ENCODE data around the gene PSMB5. TPM values are rescaled to one million over a fixed set of nuclear protein-coding genes. Genes with fewer than 3 reads are reported as not detected.

PSMB5 gene
- total and polyA plus RNA-seq, 2 of the 13 experiments (the other 11 are each of a cell fraction or from before 2014, with no cell fraction given) = 705 to 871 TPM

DNA sequence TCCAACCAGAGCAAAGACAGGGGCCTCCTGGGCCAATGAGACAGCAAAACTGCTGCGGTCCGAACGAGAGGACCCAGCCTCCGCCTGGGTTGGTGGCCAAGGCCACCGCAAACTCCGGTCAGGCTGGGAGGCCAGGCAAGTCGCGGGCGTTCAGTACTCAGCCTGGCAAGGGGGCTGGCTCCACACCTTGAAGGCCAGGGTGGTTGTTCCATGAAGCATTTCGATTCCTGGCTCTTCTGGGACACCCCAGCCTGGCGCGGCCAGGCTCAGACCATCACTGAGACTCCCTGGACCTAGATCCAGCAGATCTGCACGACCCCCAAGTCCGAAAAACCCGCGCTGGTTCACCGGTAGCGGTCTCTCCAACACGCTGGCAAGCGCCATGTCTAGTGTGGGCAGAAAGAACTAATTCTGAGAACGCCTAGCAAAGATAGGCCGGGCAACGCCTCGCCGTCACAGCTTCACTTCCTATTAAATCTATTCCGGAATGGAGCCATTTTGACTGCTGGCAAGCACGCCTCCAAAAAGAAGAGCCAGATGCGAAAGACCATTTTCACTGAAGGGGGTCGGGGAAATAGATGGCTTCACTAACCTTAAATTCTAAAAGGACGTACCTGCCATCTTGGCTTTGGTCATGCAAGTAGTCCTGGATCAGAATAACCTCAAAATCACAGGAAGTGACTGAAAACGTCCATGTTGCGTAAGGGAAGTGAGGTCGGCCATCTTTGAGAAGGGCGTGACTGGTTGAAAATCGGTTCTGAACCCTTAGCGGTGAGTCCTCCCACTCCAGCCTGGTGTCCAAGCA, at the start of gene PSMB5 (continued):
- no peak for TF ChIP-seq GPN1 (CRISPR knock-in tag; IDR thresholded peaks at IDR 0.05; ENCODE audit: borderline replicate concordance)
- peak; percentile 77; the same call in 1 of the 2 replicates for TF ChIP-seq ZNF775 (CRISPR knock-in tag; IDR thresholded peaks at IDR 0.05; ENCODE audit: borderline replicate concordance)
- TF ChIP-seq ZNF879 (CRISPR knock-in tag; IDR thresholded peaks at IDR 0.05) = no peak; the same call in none of the 2 replicates
- peak; percentile 98 for TF ChIP-seq HIVEP1 (CRISPR knock-in tag; IDR thresholded peaks at IDR 0.05)
- TF ChIP-seq ATF2 (CRISPR knock-in tag; IDR thresholded peaks at IDR 0.05) = peak; percentile 93
- TF ChIP-seq FIP1L1 (IDR thresholded peaks at IDR 0.05; ENCODE audit: borderline replicate concordance, insufficient read depth, low read depth, low read length) = 0 out of 2 replicates have a peak, but pooled peaks have one; percentile 70
- peak; percentile 88 for TF ChIP-seq ZNF225 (CRISPR knock-in tag; IDR thresholded peaks at IDR 0.05)
- TF ChIP-seq NR1H2 (CRISPR knock-in tag; IDR thresholded peaks at IDR 0.05; ENCODE audit: borderline replicate concordance, low read depth) = no peak
- no peak for TF ChIP-seq SRSF4 (IDR thresholded peaks at IDR 0.05; ENCODE audit: low read depth, low read length, poor library complexity, severe bottlenecking)
- TF ChIP-seq DMAP1 (CRISPR knock-in tag; IDR thresholded peaks at IDR 0.05) = peak; percentile 99
- TF ChIP-seq, protein P1, sequence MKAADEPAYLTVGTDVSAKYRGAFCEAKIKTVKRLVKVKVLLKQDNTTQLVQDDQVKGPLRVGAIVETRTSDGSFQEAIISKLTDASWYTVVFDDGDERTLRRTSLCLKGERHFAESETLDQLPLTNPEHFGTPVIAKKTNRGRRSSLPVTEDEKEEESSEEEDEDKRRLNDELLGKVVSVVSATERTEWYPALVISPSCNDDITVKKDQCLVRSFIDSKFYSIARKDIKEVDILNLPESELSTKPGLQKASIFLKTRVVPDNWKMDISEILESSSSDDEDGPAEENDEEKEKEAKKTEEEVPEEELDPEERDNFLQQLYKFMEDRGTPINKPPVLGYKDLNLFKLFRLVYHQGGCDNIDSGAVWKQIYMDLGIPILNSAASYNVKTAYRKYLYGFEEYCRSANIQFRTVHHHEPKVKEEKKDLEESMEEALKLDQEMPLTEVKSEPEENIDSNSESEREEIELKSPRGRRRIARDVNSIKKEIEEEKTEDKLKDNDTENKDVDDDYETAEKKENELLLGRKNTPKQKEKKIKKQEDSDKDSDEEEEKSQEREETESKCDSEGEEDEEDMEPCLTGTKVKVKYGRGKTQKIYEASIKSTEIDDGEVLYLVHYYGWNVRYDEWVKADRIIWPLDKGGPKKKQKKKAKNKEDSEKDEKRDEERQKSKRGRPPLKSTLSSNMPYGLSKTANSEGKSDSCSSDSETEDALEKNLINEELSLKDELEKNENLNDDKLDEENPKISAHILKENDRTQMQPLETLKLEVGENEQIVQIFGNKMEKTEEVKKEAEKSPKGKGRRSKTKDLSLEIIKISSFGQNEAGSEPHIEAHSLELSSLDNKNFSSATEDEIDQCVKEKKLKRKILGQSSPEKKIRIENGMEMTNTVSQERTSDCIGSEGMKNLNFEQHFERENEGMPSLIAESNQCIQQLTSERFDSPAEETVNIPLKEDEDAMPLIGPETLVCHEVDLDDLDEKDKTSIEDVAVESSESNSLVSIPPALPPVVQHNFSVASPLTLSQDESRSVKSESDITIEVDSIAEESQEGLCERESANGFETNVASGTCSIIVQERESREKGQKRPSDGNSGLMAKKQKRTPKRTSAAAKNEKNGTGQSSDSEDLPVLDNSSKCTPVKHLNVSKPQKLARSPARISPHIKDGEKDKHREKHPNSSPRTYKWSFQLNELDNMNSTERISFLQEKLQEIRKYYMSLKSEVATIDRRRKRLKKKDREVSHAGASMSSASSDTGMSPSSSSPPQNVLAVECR (CRISPR knock-in tag; IDR thresholded peaks at IDR 0.05; ENCODE audit: borderline replicate concordance) = peak; percentile 95
- peak; percentile 98 for TF ChIP-seq ZNF781 (CRISPR knock-in tag; IDR thresholded peaks at IDR 0.05; ENCODE audit: borderline replicate concordance, not compliant biosample characterization)
- TF ChIP-seq MXI1 (IDR thresholded peaks at IDR 0.05; ENCODE audit: borderline replicate concordance, low read depth, low read length) = peak; percentile 73; the same call in 2 of the 3 replicates
- TF ChIP-seq, protein P2, sequence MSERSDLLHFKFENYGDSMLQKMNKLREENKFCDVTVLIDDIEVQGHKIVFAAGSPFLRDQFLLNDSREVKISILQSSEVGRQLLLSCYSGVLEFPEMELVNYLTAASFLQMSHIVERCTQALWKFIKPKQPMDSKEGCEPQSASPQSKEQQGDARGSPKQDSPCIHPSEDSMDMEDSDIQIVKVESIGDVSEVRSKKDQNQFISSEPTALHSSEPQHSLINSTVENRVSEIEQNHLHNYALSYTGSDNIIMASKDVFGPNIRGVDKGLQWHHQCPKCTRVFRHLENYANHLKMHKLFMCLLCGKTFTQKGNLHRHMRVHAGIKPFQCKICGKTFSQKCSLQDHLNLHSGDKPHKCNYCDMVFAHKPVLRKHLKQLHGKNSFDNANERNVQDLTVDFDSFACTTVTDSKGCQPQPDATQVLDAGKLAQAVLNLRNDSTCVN (CRISPR knock-in tag; IDR thresholded peaks at IDR 0.05; ENCODE audit: borderline replicate concordance) = 0 out of 2 replicates have a peak, but pooled peaks have one; percentile 22
- no peak; the same call in 1 of the 2 replicates for TF ChIP-seq GTF3A (CRISPR knock-in tag; conservative IDR thresholded peaks at IDR 0.05)
- TF ChIP-seq SMAD3 (CRISPR knock-in tag; IDR thresholded peaks at IDR 0.05) = peak; percentile 94
- peak; percentile 50; the same call in 1 of the 2 replicates for TF ChIP-seq ZNF121 (CRISPR knock-in tag; IDR thresholded peaks at IDR 0.05)
- TF ChIP-seq IKZF1 (IDR thresholded peaks at IDR 0.05) = no peak
- TF ChIP-seq ZNF773 (CRISPR knock-in tag; IDR thresholded peaks at IDR 0.05; ENCODE audit: borderline replicate concordance) = no peak; the same call in 1 of the 2 replicates
- peak; percentile 89 for TF ChIP-seq DBP (CRISPR knock-in tag; IDR thresholded peaks at IDR 0.05; ENCODE audit: not compliant biosample characterization)
- TF ChIP-seq MEIS2 (CRISPR knock-in tag; IDR thresholded peaks at IDR 0.05) = peak; percentile 54; the same call in 1 of the 2 replicates
